Memory B cell (primary cell): ENCODE results near the gene TADA2B.

ENCODE experiments used
- ATAC-seq: fragments of 150-1000 bp; cut with Tn5 transposase; 2 replicates; pipeline ENCODE4 v1.10.0; 2021; ENCODE audit warnings: low read depth, mild to moderate bottlenecking, moderate library complexity
- DNase-seq, 2 donors: peaks; one replicate each; pipeline ENCODE4 v3.0.0; 2022; ENCODE audit warnings: low spot score in 2 of 2
- H3K27ac Mint-ChIP-seq: one replicate; pipeline ENCODE4 v1.8.0; 2022; ENCODE audit warnings: mild to moderate bottlenecking, moderate library complexity, mixed read lengths
- H3K27me3 Mint-ChIP-seq: one replicate; pipeline ENCODE4 v1.8.0; 2022; ENCODE audit warnings: mixed read lengths
- H3K36me3 Mint-ChIP-seq: one replicate; pipeline ENCODE4 v1.8.0; 2022; ENCODE audit warnings: mild to moderate bottlenecking, mixed read lengths
- H3K4me1 Mint-ChIP-seq: one replicate; pipeline ENCODE4 v1.8.0; 2022; ENCODE audit warnings: mixed read lengths
- H3K4me3 Mint-ChIP-seq: one replicate; pipeline ENCODE4 v1.8.0; 2022; ENCODE audit warnings: mild to moderate bottlenecking, moderate library complexity, mixed read lengths
- H3K9me3 Mint-ChIP-seq: one replicate; pipeline ENCODE4 v1.8.0; 2022; ENCODE audit warnings: mixed read lengths

Gene TADA2B

GRCh38 chr4:7051905-7052304, 8.7 kb downstream of the TADA2B start:
- peaks cover 11% of the 10 kb centered on the region for H3K36me3 Mint-ChIP-seq

GRCh38 chr4:7052313-7052712, 9.1 kb downstream of the TADA2B start:
- ATAC-seq (no peak), DNase-seq (no peak)
- H3K4me1 Mint-ChIP-seq = peaks cover 12% of the 10 kb centered on the region
- H3K9me3 Mint-ChIP-seq = no peaks in the 10 kb centered on the region
- H3K27ac Mint-ChIP-seq = no peak overlapping the region
- H3K36me3 Mint-ChIP-seq = peaks cover 11% of the 10 kb centered on the region
- no peaks in the 10 kb centered on the region for H3K27me3 Mint-ChIP-seq
- no peak overlapping the region for H3K4me3 Mint-ChIP-seq

More at GRCh38 chr4:7051905-7052304, 8.7 kb downstream of the TADA2B start:
- ATAC-seq (no peak), DNase-seq (no peak)
- H3K4me1 Mint-ChIP-seq = peaks cover 17% of the 10 kb centered on the region
- H3K4me3 Mint-ChIP-seq = no peak overlapping the region
- H3K27ac Mint-ChIP-seq = no peak overlapping the region
- no peaks in the 10 kb centered on the region for H3K27me3 Mint-ChIP-seq
- no peaks in the 10 kb centered on the region for H3K9me3 Mint-ChIP-seq

GRCh38 chr4:7052923-7053715, 9.9 kb downstream of the TADA2B start:
- DNase-seq (no peak), ATAC-seq (no peak)
- no peaks in the 10 kb centered on the region for H3K27me3 Mint-ChIP-seq
- H3K36me3 Mint-ChIP-seq = peaks cover 11% of the 10 kb centered on the region
- no peak overlapping the region for H3K4me3 Mint-ChIP-seq
- H3K4me1 Mint-ChIP-seq = peaks cover 9% of the 10 kb centered on the region
- no peak overlapping the region for H3K27ac Mint-ChIP-seq
- no peaks in the 10 kb centered on the region for H3K9me3 Mint-ChIP-seq

- Mint-ChIP-seq H3K27ac (no peak overlapping the region), H3K4me1 (peaks cover 9% of the 10 kb centered on the region), H3K36me3 (peaks cover 8% of the 10 kb centered on the region), H3K4me3 (no peak overlapping the region), H3K27me3 (no peaks in the 10 kb centered on the region), H3K9me3 (no peaks in the 10 kb centered on the region)
- ATAC-seq = no peak
- DNase-seq = no peak
Observed at GRCh38 chr4:7054106-7054880, 11.1 kb downstream of the TADA2B start.

- H3K4me3 Mint-ChIP-seq = no peak overlapping the region
- no peak overlapping the region for H3K27ac Mint-ChIP-seq
- ATAC-seq (no peak), DNase-seq (no peak)
- peaks cover 10% of the 10 kb centered on the region for H3K36me3 Mint-ChIP-seq
- H3K9me3 Mint-ChIP-seq = no peaks in the 10 kb centered on the region
- H3K27me3 Mint-ChIP-seq = no peaks in the 10 kb centered on the region
- H3K4me1 Mint-ChIP-seq = peaks cover 7% of the 10 kb centered on the region
Observed at GRCh38 chr4:7055111-7055989, 12.2 kb downstream of the TADA2B start.

GRCh38 chr4:7055990-7056325, 12.8 kb downstream of the TADA2B start:
- Mint-ChIP-seq H3K27me3 (no peaks in the 10 kb centered on the region), H3K36me3 (peaks cover 12% of the 10 kb centered on the region), H3K4me3 (no peak overlapping the region), H3K4me1 (peaks cover 7% of the 10 kb centered on the region), H3K9me3 (no peaks in the 10 kb centered on the region), H3K27ac (no peak overlapping the region)
- ATAC-seq = no peak
- no peak for DNase-seq

- peaks cover 19% of the 10 kb centered on the region for H3K36me3 Mint-ChIP-seq
Observed at GRCh38 chr4:7058792-7059191, 15.6 kb downstream of the TADA2B start.

GRCh38 chr4:7059662-7060061, 16.5 kb downstream of the TADA2B start:
- H3K4me1 Mint-ChIP-seq = peaks cover 4% of the 10 kb centered on the region
- ATAC-seq (no peak), DNase-seq (no peak)
- peaks cover 13% of the 10 kb centered on the region for H3K36me3 Mint-ChIP-seq
- no peaks in the 10 kb centered on the region for H3K27me3 Mint-ChIP-seq
- H3K27ac Mint-ChIP-seq = no peak overlapping the region
- no peaks in the 10 kb centered on the region for H3K9me3 Mint-ChIP-seq
- H3K4me3 Mint-ChIP-seq = no peak overlapping the region

More at GRCh38 chr4:7058792-7059191, 15.6 kb downstream of the TADA2B start:
- H3K9me3 Mint-ChIP-seq = no peaks in the 10 kb centered on the region
- no peak for ATAC-seq
- peak overlapping the region; percentile 74 for H3K27ac Mint-ChIP-seq
- no peak overlapping the region for H3K4me3 Mint-ChIP-seq
- no peaks in the 10 kb centered on the region for H3K27me3 Mint-ChIP-seq
- H3K4me1 Mint-ChIP-seq = peaks cover 5% of the 10 kb centered on the region
- DNase-seq = no peak

GRCh38 chr4:7060346-7061150, 17.4 kb downstream of the TADA2B start:
- DNase-seq = no peak
- Mint-ChIP-seq H3K36me3 (peaks cover 13% of the 10 kb centered on the region), H3K4me3 (no peak overlapping the region), H3K27me3 (no peaks in the 10 kb centered on the region), H3K27ac (no peak overlapping the region), H3K9me3 (no peaks in the 10 kb centered on the region), H3K4me1 (peaks cover 9% of the 10 kb centered on the region)
- no peak for ATAC-seq

- Mint-ChIP-seq H3K4me1 (peaks cover 13% of the 10 kb centered on the region), H3K9me3 (no peaks in the 10 kb centered on the region), H3K4me3 (no peak overlapping the region), H3K27me3 (no peaks in the 10 kb centered on the region), H3K27ac (no peak overlapping the region), H3K36me3 (peaks cover 13% of the 10 kb centered on the region)
- no peak for ATAC-seq
- no peak for DNase-seq
Observed at GRCh38 chr4:7061815-7062214, 18.6 kb downstream of the TADA2B start.

GRCh38 chr4:7062816-7063215, 19.6 kb downstream of the TADA2B start:
- peaks cover 18% of the 10 kb centered on the region for H3K4me1 Mint-ChIP-seq
- H3K9me3 Mint-ChIP-seq = no peaks in the 10 kb centered on the region
- H3K27ac Mint-ChIP-seq = no peak overlapping the region
- peaks cover 13% of the 10 kb centered on the region for H3K36me3 Mint-ChIP-seq
- DNase-seq (no peak), ATAC-seq (no peak)
- H3K4me3 Mint-ChIP-seq = no peak overlapping the region
- no peaks in the 10 kb centered on the region for H3K27me3 Mint-ChIP-seq

GRCh38 chr4:7063362-7063761, 20.2 kb downstream of the TADA2B start:
- Mint-ChIP-seq H3K9me3 (no peaks in the 10 kb centered on the region), H3K27me3 (no peaks in the 10 kb centered on the region), H3K4me3 (no peak overlapping the region), H3K27ac (no peak overlapping the region), H3K4me1 (peaks cover 16% of the 10 kb centered on the region), H3K36me3 (peaks cover 13% of the 10 kb centered on the region)
- DNase-seq (no peak), ATAC-seq (no peak)

GRCh38 chr4:7066006-7066405, 22.8 kb downstream of the TADA2B start:
- Mint-ChIP-seq H3K27me3 (peaks cover 2% of the 10 kb centered on the region), H3K9me3 (no peaks in the 10 kb centered on the region), H3K4me3 (peak overlapping the region; percentile 11), H3K4me1 (peaks cover 27% of the 10 kb centered on the region), H3K36me3 (peaks cover 8% of the 10 kb centered on the region), H3K27ac (no peak overlapping the region)
- DNase-seq (no peak), ATAC-seq (no peak)
